ENCODE results near the gene TGFB2.

GRCh38 chr1:218411101-218411500 is 66.0 kb downstream of the TGFB2 start:
- TF ChIP-seq CTCF (conservative IDR thresholded peaks at IDR 0.05 in 1 of 2, IDR thresholded peaks at IDR 0.05 in 1 of 2; ENCODE audit: extremely low read depth in 1 of 2, insufficient read depth in 1 of 2, low read depth in 1 of 2, low read length in 2 of 2): no peak
- TF ChIP-seq EZH2 (IDR thresholded peaks at IDR 0.05; ENCODE audit: borderline replicate concordance, low read length): no peak

Data from mammary epithelial cell (primary cell).